NT2/D1 (cell line): ENCODE measurements around the gene RBM28.

ENCODE experiments used
- SUZ12 ChIP-seq: IDR thresholded peaks from 2 replicates; pipeline ENCODE4 v1.6.1; 2011; ENCODE audit not compliant: insufficient read length, insufficient read depth; ENCODE audit errors: extremely low read depth
- YY1 ChIP-seq: IDR thresholded peaks from 2 replicates; pipeline ENCODE4 v1.6.1; 2011; ENCODE audit not compliant: insufficient read length, insufficient read depth

GRCh38 chr7:128267595-128267924 is 76.1 kb downstream of the RBM28 start:
- TF ChIP-seq YY1 (no peak), SUZ12 (no peak)
